Measurements from ENCODE around the gene RIN3.

- TF ChIP-seq CTCF (conservative IDR thresholded peaks at IDR 0.05 in 1 of 2, IDR thresholded peaks at IDR 0.05 in 1 of 2; ENCODE audit: extremely low read depth in 1 of 2, insufficient read depth in 1 of 2, low read depth in 1 of 2, low read length in 2 of 2): no peak
- no peak for TF ChIP-seq EZH2 (IDR thresholded peaks at IDR 0.05; ENCODE audit: borderline replicate concordance, low read length)
These were observed 165.7 kb downstream of the RIN3 start for GRCh38 chr14:92679246-92679645.
